A549 treated with AZD2906 at 1 μM for 4 hours (cell line): ENCODE results near the gene KIFC1. TPM values are rescaled to one million over a fixed set of nuclear protein-coding genes. Genes with fewer than 3 reads are reported as not detected.

ENCODE experiments used
- total RNA-seq: library from RNA; stranded (reverse); fragments of 200-300 nt; extraction: Qiagen RNA extraction; gene quantifications from 5 replicates; pipeline ENCODE4 v1.2.3, GENCODE V29; 2022

Gene KIFC1
- total RNA-seq, result 40.2 to 45.2 TPM (median 42.4 TPM) in 5 replicates

GRCh38 chr6:33391278-33391921, at the start of gene KIFC1:
Gene KIFC1 (plus strand): TSS chr6:33391823. CDS start chr6:33391986, 163 bp downstream.

DNA sequence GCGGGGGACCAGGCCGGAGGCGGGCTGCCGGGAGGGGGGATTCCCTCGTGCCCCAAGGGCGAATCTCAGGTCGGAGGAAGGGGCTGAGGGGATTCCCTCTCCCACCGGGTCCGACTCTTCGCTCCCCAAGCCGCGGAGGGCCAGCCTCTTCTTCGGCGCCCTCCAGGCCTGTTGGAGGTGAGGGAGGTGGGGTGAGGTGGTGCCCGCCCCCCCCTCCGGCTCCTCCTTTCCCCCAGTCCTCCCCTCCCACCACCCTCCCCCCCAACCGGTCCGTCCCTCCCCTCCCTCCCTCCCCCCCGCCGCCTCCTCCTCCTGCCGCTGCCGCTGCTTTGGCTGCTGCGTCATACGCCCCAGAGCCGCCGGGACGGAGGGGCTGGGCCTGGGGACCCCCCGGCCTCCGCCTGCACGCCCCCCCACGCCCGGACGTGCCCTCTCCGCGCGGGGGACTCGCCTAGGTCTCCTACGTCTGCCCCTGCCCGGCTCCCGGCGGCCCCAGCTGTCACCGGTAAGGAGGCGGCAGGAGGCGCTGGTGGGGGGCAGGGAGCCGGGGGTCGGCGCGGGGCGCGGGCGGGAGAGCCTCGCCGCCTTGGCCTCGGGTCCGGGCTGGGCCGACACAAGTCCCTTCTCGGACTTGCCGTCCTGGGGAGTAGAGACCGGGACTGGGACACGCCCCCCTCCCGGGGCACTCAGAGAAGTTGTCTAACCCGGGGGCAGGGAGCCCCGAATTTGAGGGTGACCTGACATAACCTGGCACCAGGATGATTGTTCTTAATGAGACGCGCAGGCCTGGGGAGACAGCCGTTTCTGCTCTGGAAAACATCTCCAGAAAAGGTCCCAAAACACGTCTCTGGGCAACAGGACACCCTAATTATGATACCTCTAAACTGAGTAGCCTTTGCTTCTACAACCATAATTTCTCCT, 19.3 kb downstream of the KIFC1 start, which contains the start of gene PHF1:
Gene PHF1, plus strand, starts transcription at position 304 of the 921 bp plus-strand sequence. CDS start 1,250 bp downstream, outside the sequence.

GRCh38 chr6:33417903-33418689, 26.5 kb downstream of the KIFC1 start, which contains the start of gene CUTA:
Gene CUTA (minus strand): TSS chr6:33418107. CDS start chr6:33418000, 107 bp downstream.

DNA sequence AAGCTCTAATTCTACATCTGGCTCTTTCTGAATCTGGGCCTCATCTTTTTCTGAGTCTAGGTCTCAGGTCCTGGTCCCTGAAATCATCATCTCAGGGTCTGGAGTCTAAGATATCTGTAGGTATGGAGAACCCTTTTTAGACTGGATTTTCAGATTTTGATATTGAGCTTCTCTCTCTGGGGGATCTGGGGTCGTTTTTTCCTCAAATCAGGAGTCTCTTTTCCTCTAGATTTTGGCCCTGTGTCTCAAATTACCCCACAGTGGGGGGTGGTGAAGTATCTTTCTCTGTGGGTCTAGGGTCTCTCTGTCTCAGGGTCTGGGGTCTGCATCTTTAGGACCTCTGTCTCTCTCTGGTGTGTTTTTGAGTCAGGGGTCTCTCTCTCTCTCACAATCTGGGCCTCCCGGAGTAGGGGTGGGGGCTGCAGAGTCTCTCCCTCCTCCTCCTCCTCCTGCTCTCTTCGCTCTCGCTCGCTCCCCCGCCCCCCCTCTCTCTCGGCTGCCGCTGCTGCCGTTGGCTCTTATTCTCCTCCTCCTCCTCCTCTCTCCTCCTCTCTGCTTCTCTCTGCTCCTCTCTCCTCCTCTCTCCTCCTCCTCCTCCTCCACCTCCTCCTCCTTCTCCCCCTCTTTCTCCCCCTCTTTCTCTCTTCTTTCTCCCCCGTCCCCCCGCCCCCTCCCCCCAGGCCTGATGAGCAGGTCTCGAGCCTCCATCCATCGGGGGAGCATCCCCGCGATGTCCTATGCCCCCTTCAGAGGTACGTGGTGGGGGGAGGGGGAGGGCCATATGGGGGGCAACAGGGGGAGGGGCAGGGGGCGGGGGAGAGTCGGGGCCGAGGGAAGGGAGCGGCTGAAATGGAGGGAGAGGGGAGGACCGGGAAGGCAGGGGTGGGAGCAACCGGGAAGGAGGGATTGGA, 28.2 kb downstream of the KIFC1 start, which contains the start of gene SYNGAP1:
Gene SYNGAP1, plus strand, starts transcription at position 486 of the 911 bp plus-strand sequence. Its CDS starts 200 bp downstream, at position 686.

GRCh38 chr6:33454009-33454946, 62.7 kb downstream of the KIFC1 start, which contains the start of gene ZBTB9:
Gene ZBTB9 (plus strand): TSS chr6:33454576. CDS start chr6:33455101, 525 bp downstream.

Other genes with a start within 250 kb of the KIFC1 start
- gene COL11A2, start 199.4 kb upstream of the KIFC1 start, total RNA-seq, result 0.31 to 0.92 TPM (median 0.81 TPM) in 5 replicates
- gene RXRB, start 191.2 kb upstream of the KIFC1 start, total RNA-seq, result 17.4 to 21.9 TPM (median 19.7 TPM) in 5 replicates
- 99.7 to 114 TPM (median 108 TPM) in 5 replicates for gene SLC39A7, start 191.0 kb upstream of the KIFC1 start, total RNA-seq
- gene HSD17B8, start 187.2 kb upstream of the KIFC1 start, total RNA-seq, result 12.7 to 17.3 TPM (median 15.3 TPM) in 5 replicates
- 19.1 to 24.8 TPM (median 23.7 TPM) in 5 replicates for gene RING1, start 183.3 kb upstream of the KIFC1 start, total RNA-seq
- 15.1 to 18.8 TPM (median 16.1 TPM) in 5 replicates for gene VPS52, start 119.9 kb upstream of the KIFC1 start, total RNA-seq
- 2,494 to 2,625 TPM (median 2,588 TPM) in 5 replicates for gene RPS18, start 119.7 kb upstream of the KIFC1 start, total RNA-seq
- gene B3GALT4, start 114.7 kb upstream of the KIFC1 start, total RNA-seq, result 0.67 to 1.0 TPM (median 0.95 TPM) in 5 replicates
- gene WDR46, start 102.6 kb upstream of the KIFC1 start, total RNA-seq, result 48.1 to 55.9 TPM (median 52.1 TPM) in 5 replicates
- 102 to 111 TPM (median 104 TPM) in 5 replicates for gene PFDN6, start 102.2 kb upstream of the KIFC1 start, total RNA-seq
- 11.4 to 13.2 TPM (median 12.3 TPM) in 5 replicates for gene RGL2, start 92.9 kb upstream of the KIFC1 start, total RNA-seq
- 34.6 to 39.1 TPM (median 36.6 TPM) in 5 replicates for gene TAPBP, start 77.7 kb upstream of the KIFC1 start, total RNA-seq
- gene ZBTB22, start 74.1 kb upstream of the KIFC1 start, total RNA-seq, result 2.6 to 3.7 TPM (median 3.2 TPM) in 5 replicates
- gene DAXX, start 68.9 kb upstream of the KIFC1 start, total RNA-seq, result 33.4 to 41.0 TPM (median 35.7 TPM) in 5 replicates
- 10.8 to 17.1 TPM (median 16.0 TPM) in 5 replicates for gene PHF1, start 19.2 kb downstream of the KIFC1 start, total RNA-seq
- 173 to 227 TPM (median 203 TPM) in 5 replicates for gene CUTA, start 26.3 kb downstream of the KIFC1 start, total RNA-seq
- gene SYNGAP1, start 28.2 kb downstream of the KIFC1 start, total RNA-seq, result 3.6 to 6.0 TPM (median 4.2 TPM) in 5 replicates
- 10.0 to 11.6 TPM (median 10.9 TPM) in 5 replicates for gene ZBTB9, start 62.8 kb downstream of the KIFC1 start, total RNA-seq
- 42.2 to 47.0 TPM (median 44.5 TPM) in 5 replicates for gene BAK1, start 188.5 kb downstream of the KIFC1 start, total RNA-seq
- gene ITPR3, start 229.5 kb downstream of the KIFC1 start, total RNA-seq, result 39.1 to 54.2 TPM (median 45.8 TPM) in 5 replicates